Panc1 (cell line): ENCODE results near the gene NOL4L.

ENCODE experiments used
- POLR2AphosphoS5 ChIP-seq: IDR thresholded peaks from 2 replicates; pipeline ENCODE4 v1.6.1; 2012; ENCODE audit warnings: mild to moderate bottlenecking, low read depth, low read length, moderate library complexity
- TF ChIP-seq, protein P1 (sequence below): fragments of 450-650 bp; IDR thresholded peaks from 2 replicates; pipeline ENCODE4 v1.5.1; 2017; ENCODE audit warnings: mild to moderate bottlenecking

DNA sequence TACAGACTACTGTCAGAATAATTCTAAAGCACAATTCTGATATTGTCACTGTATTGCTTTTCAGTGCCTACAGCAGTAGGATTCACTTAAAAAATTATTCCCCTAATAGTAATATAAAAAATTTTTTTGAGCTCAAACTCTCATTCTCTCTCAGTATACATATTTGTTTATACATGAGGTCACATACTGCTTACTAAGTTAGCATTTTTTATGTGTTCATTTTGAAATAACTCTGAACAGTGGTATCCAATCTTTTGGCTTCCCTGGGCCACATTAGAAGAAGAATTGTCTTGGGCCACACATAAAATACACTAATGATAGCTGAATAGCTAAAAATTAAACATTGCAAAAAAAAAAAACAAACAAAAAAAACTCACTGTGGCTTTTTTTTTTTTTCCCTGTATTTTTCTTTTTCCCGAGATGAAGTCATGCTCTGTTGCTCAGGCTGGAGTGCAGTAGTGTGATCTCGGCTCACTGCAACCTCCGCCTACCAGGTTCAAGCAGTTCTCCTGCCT lies 188.4 kb downstream of the NOL4L start:
- no peak for TF ChIP-seq POLR2AphosphoS5
- TF ChIP-seq, protein P1, sequence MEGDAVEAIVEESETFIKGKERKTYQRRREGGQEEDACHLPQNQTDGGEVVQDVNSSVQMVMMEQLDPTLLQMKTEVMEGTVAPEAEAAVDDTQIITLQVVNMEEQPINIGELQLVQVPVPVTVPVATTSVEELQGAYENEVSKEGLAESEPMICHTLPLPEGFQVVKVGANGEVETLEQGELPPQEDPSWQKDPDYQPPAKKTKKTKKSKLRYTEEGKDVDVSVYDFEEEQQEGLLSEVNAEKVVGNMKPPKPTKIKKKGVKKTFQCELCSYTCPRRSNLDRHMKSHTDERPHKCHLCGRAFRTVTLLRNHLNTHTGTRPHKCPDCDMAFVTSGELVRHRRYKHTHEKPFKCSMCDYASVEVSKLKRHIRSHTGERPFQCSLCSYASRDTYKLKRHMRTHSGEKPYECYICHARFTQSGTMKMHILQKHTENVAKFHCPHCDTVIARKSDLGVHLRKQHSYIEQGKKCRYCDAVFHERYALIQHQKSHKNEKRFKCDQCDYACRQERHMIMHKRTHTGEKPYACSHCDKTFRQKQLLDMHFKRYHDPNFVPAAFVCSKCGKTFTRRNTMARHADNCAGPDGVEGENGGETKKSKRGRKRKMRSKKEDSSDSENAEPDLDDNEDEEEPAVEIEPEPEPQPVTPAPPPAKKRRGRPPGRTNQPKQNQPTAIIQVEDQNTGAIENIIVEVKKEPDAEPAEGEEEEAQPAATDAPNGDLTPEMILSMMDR: no peak
